Astrocyte (in vitro differentiated cells and primary cell): ENCODE data around the gene IQGAP3. TPM values are rescaled to one million over a fixed set of nuclear protein-coding genes. Genes with fewer than 3 reads are reported as not detected.

Source experiments
- DNase-seq: peaks from one replicate; pipeline ENCODE4 v3.0.0-alpha.2; 2010; ENCODE audit warnings: low read depth
- FAIRE-seq: peaks from 2 replicates; lab custom pipeline; 2011; peaks lifted over from hg19 to GRCh38; lab: Jason Lieb, UNC
- H2AFZ ChIP-seq: 2 replicates; pipeline ENCODE4 v1.6.0; 2012; ENCODE audit warnings: low read depth, low read length, inconsistent platforms
- H3K27ac ChIP-seq: 2 replicates; pipeline ENCODE4 v1.5.1; 2011; ENCODE audit warnings: low read depth, low read length, inconsistent platforms
- H3K27me3 ChIP-seq: 2 replicates; pipeline ENCODE4 v1.6.0; 2011; ENCODE audit warnings: low read length, inconsistent platforms; ENCODE audit not compliant: insufficient read depth
- H3K36me3 ChIP-seq: 2 replicates; pipeline ENCODE4 v1.5.1; 2011; ENCODE audit warnings: low read length, inconsistent platforms; ENCODE audit not compliant: insufficient read depth
- H3K4me1 ChIP-seq: 2 replicates; pipeline ENCODE4 v1.5.1; 2011; ENCODE audit warnings: low read length, inconsistent platforms; ENCODE audit not compliant: insufficient read depth
- H3K4me2 ChIP-seq: 2 replicates; pipeline ENCODE4 v1.6.0; 2012; ENCODE audit warnings: low read length, inconsistent platforms
- H3K4me3 ChIP-seq: 2 replicates; pipeline ENCODE4 v1.5.1; 2011; ENCODE audit warnings: low read depth, mild to moderate bottlenecking, low read length, inconsistent platforms; ENCODE audit not compliant: insufficient read depth
- H3K79me2 ChIP-seq: 2 replicates; pipeline ENCODE4 v1.6.0; 2012; ENCODE audit warnings: mild to moderate bottlenecking, low read length, inconsistent platforms; ENCODE audit not compliant: insufficient read depth
- H3K9ac ChIP-seq: 2 replicates; pipeline ENCODE4 v1.6.0; 2012; ENCODE audit warnings: mild to moderate bottlenecking, low read length, inconsistent platforms
- H3K9me3 ChIP-seq: 2 replicates; pipeline ENCODE4 v1.5.1; 2012; ENCODE audit warnings: low read depth, mild to moderate bottlenecking, low read length, inconsistent platforms; ENCODE audit not compliant: insufficient read depth
- H4K20me1 ChIP-seq: 2 replicates; pipeline ENCODE4 v1.6.0; 2012; ENCODE audit warnings: low read length, inconsistent platforms; ENCODE audit not compliant: insufficient read depth
- H3K27ac Mint-ChIP-seq: one replicate; pipeline ENCODE4 v1.8.0; 2021; ENCODE audit warnings: mild to moderate bottlenecking, mixed read lengths; ENCODE audit not compliant: unreplicated experiment
- H3K27me3 Mint-ChIP-seq: one replicate; pipeline ENCODE4 v1.8.0; 2021; ENCODE audit warnings: low read depth, mixed read lengths; ENCODE audit not compliant: unreplicated experiment
- H3K36me3 Mint-ChIP-seq: one replicate; pipeline ENCODE4 v1.8.0; 2021; ENCODE audit warnings: low read depth, mixed read lengths; ENCODE audit not compliant: unreplicated experiment
- H3K4me1 Mint-ChIP-seq: one replicate; pipeline ENCODE4 v1.8.0; 2021; ENCODE audit warnings: low read depth, mixed read lengths; ENCODE audit not compliant: unreplicated experiment
- H3K4me3 Mint-ChIP-seq: one replicate; pipeline ENCODE4 v1.8.0; 2021; ENCODE audit warnings: mild to moderate bottlenecking, moderate library complexity, mixed read lengths; ENCODE audit not compliant: unreplicated experiment
- H3K9me3 Mint-ChIP-seq: one replicate; pipeline ENCODE4 v1.8.0; 2021; ENCODE audit warnings: mild to moderate bottlenecking, mixed read lengths; ENCODE audit not compliant: unreplicated experiment
- EZH2 ChIP-seq: IDR thresholded peaks from 2 replicates; pipeline ENCODE4 v1.6.1; 2012; ENCODE audit warnings: mild to moderate bottlenecking, low read length, inconsistent platforms; ENCODE audit not compliant: insufficient read depth
- total RNA-seq: library from RNA; stranded (reverse); gene quantifications from 2 replicates; pipeline ENCODE4 v1.2.1, GENCODE V29; 2021
- TF ChIP-seq, protein P1 (sequence below): IDR thresholded peaks from 2 replicates; pipeline ENCODE4 v1.5.1; 2011; ENCODE audit warnings: low read depth, mild to moderate bottlenecking, inconsistent platforms, low read length, moderate library complexity; ENCODE audit not compliant: insufficient read depth

Gene IQGAP3
- total RNA-seq, 1 donor from 2014 or later, result 2.2 TPM

DNA sequence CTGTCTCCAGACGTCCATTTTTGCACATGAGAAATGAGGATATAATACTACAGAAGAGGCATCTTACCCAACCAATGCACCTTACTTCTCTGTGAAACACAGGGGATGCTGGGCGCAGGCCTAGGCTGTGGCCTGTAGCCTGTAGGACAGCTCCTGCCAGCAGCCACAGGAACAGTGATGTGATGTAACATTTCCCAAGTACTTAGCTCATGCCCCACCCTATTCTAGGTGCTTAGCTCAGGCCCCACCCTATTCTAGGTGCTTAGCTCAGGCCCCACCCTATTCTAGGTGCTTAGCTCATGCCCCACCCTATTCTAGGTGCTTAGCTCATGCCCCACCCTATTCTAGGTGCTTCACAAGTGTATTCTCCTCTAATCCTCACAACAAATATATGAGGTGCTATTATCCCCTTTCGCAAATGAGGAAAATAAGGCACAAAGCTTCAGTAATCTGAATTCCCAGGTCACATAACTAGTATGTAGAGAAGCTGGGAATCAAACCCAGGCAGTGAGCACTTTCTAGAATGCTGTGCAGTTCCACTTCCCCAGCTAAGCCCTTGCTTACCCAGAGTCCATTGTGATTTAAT, 14.6 kb upstream of the IQGAP3 start:
- Histone ChIP-seq H3K36me3 (no peaks in the 10 kb centered on the region), H3K9ac (no peak overlapping the region), H3K27me3 (no peaks in the 10 kb centered on the region), H3K4me2 (no peak overlapping the region), H3K4me3 (no peak overlapping the region), H2AFZ (no peak overlapping the region), H3K27ac (no peak overlapping the region), H4K20me1 (no peaks in the 10 kb centered on the region), H3K4me1 (peaks cover 6% of the 10 kb centered on the region), H3K79me2 (peaks cover 3% of the 10 kb centered on the region), H3K9me3 (no peaks in the 10 kb centered on the region)
- DNase-seq, result no peak
- no peaks in the 10 kb centered on the region for H3K4me1 Mint-ChIP-seq
- H3K4me3 Mint-ChIP-seq, result no peak overlapping the region
- peaks cover 6% of the 10 kb centered on the region for H3K27me3 Mint-ChIP-seq
- H3K36me3 Mint-ChIP-seq, result no peaks in the 10 kb centered on the region
- H3K9me3 Mint-ChIP-seq, result no peaks in the 10 kb centered on the region
- TF ChIP-seq EZH2, result no peak
- TF ChIP-seq, protein P1, sequence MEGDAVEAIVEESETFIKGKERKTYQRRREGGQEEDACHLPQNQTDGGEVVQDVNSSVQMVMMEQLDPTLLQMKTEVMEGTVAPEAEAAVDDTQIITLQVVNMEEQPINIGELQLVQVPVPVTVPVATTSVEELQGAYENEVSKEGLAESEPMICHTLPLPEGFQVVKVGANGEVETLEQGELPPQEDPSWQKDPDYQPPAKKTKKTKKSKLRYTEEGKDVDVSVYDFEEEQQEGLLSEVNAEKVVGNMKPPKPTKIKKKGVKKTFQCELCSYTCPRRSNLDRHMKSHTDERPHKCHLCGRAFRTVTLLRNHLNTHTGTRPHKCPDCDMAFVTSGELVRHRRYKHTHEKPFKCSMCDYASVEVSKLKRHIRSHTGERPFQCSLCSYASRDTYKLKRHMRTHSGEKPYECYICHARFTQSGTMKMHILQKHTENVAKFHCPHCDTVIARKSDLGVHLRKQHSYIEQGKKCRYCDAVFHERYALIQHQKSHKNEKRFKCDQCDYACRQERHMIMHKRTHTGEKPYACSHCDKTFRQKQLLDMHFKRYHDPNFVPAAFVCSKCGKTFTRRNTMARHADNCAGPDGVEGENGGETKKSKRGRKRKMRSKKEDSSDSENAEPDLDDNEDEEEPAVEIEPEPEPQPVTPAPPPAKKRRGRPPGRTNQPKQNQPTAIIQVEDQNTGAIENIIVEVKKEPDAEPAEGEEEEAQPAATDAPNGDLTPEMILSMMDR, result no peak
- FAIRE-seq, result no peak
- H3K27ac Mint-ChIP-seq, result no peak overlapping the region

- H3K27ac Mint-ChIP-seq, result no peak overlapping the region
- no peaks in the 10 kb centered on the region for H3K9me3 Mint-ChIP-seq
Observed at GRCh38 chr1:156586323-156586722, 14.0 kb upstream of the IQGAP3 start.

GRCh38 chr1:156584813-156585212, 12.4 kb upstream of the IQGAP3 start:
- no peak overlapping the region for H3K4me3 Mint-ChIP-seq
- no peak for DNase-seq
- H3K4me3 ChIP-seq, result no peak overlapping the region

More at GRCh38 chr1:156586323-156586722, 14.0 kb upstream of the IQGAP3 start:
- DNase-seq (no peak), FAIRE-seq (no peak)
- H3K36me3 Mint-ChIP-seq, result no peaks in the 10 kb centered on the region
- Histone ChIP-seq H2AFZ (no peak overlapping the region), H3K4me1 (peaks cover 4% of the 10 kb centered on the region), H3K9me3 (no peaks in the 10 kb centered on the region), H3K27ac (no peak overlapping the region), H3K4me3 (no peak overlapping the region), H3K79me2 (no peaks in the 10 kb centered on the region), H3K4me2 (no peak overlapping the region), H3K36me3 (no peaks in the 10 kb centered on the region), H3K27me3 (no peaks in the 10 kb centered on the region), H3K9ac (no peak overlapping the region), H4K20me1 (no peaks in the 10 kb centered on the region)
- no peak overlapping the region for H3K4me3 Mint-ChIP-seq
- H3K4me1 Mint-ChIP-seq, result no peaks in the 10 kb centered on the region
- peaks cover 8% of the 10 kb centered on the region for H3K27me3 Mint-ChIP-seq
- TF ChIP-seq, protein P1, result no peak
- no peak for TF ChIP-seq EZH2

More at GRCh38 chr1:156584813-156585212, 12.4 kb upstream of the IQGAP3 start:
- Mint-ChIP-seq H3K27ac (no peak overlapping the region), H3K27me3 (peaks cover 19% of the 10 kb centered on the region), H3K36me3 (no peaks in the 10 kb centered on the region), H3K4me1 (no peaks in the 10 kb centered on the region), H3K9me3 (no peaks in the 10 kb centered on the region)
- Histone ChIP-seq H3K79me2 (no peaks in the 10 kb centered on the region), H4K20me1 (no peaks in the 10 kb centered on the region), H3K9me3 (no peaks in the 10 kb centered on the region), H2AFZ (no peak overlapping the region), H3K27me3 (no peaks in the 10 kb centered on the region), H3K36me3 (no peaks in the 10 kb centered on the region), H3K4me1 (no peaks in the 10 kb centered on the region), H3K4me2 (no peak overlapping the region), H3K9ac (no peak overlapping the region), H3K27ac (no peak overlapping the region)
- TF ChIP-seq EZH2, result no peak
- TF ChIP-seq, protein P1, result no peak
- FAIRE-seq, result no peak
